Effector memory CD4-positive, alpha-beta T cell (primary cell): ENCODE results near the gene TM9SF3.

Experiments used
- DNase-seq, 3 donors: peaks; one replicate each; pipeline ENCODE4 v3.0.0-alpha.2; 2020
- H3K27ac ChIP-seq: 2 replicates; pipeline ENCODE4 v1.7.0; 2013; ENCODE audit warnings: mild to moderate bottlenecking, low read length, moderate library complexity; ENCODE audit not compliant: insufficient read depth, poor library complexity, severe bottlenecking
- H3K27me3 ChIP-seq: replicated peaks from 2 replicates; pipeline ENCODE4 v1.7.0; 2013; ENCODE audit warnings: mild to moderate bottlenecking, low read length; ENCODE audit not compliant: insufficient read depth, control insufficient read depth, poor library complexity, severe bottlenecking
- H3K36me3 ChIP-seq: 2 replicates; pipeline ENCODE4 v1.7.0; 2013; ENCODE audit warnings: mild to moderate bottlenecking, low read length, moderate library complexity; ENCODE audit not compliant: control insufficient read depth, insufficient read depth
- H3K4me1 ChIP-seq: 2 replicates; pipeline ENCODE4 v1.7.0; 2013; ENCODE audit warnings: low read length, mild to moderate bottlenecking; ENCODE audit not compliant: control insufficient read depth, insufficient read depth, poor library complexity, severe bottlenecking
- H3K4me3 ChIP-seq: 2 replicates; pipeline ENCODE4 v1.7.0; 2013; ENCODE audit warnings: low read length, low read depth, mild to moderate bottlenecking; ENCODE audit not compliant: insufficient read depth, poor library complexity, severe bottlenecking
- H3K9me3 ChIP-seq: 2 replicates; pipeline ENCODE4 v1.7.0; 2013; ENCODE audit warnings: mild to moderate bottlenecking, low read length, moderate library complexity; ENCODE audit not compliant: control insufficient read depth

Gene TM9SF3

GRCh38 chr10:96570983-96571964, 15.5 kb downstream of the TM9SF3 start:
- DNase-seq: no peak
- Histone ChIP-seq H3K27me3 (no peaks in the 10 kb centered on the region), H3K36me3 (peaks cover 9% of the 10 kb centered on the region), H3K4me1 (peaks cover 2% of the 10 kb centered on the region), H3K27ac (no peak overlapping the region), H3K4me3 (no peak overlapping the region), H3K9me3 (no peaks in the 10 kb centered on the region)

GRCh38 chr10:96570511-96570910, 16.3 kb downstream of the TM9SF3 start:
- Histone ChIP-seq H3K9me3 (no peaks in the 10 kb centered on the region), H3K27me3 (no peaks in the 10 kb centered on the region), H3K36me3 (peaks cover 8% of the 10 kb centered on the region), H3K4me3 (no peak overlapping the region), H3K27ac (no peak overlapping the region), H3K4me1 (peaks cover 4% of the 10 kb centered on the region)
- DNase-seq: no peak

- H3K4me1 ChIP-seq: peaks cover 4% of the 10 kb centered on the region
- H3K36me3 ChIP-seq: peaks cover 13% of the 10 kb centered on the region
- H3K4me3 ChIP-seq: no peak overlapping the region
- H3K9me3 ChIP-seq: no peaks in the 10 kb centered on the region
- DNase-seq: no peak
- H3K27ac ChIP-seq: no peak overlapping the region
- H3K27me3 ChIP-seq: no peaks in the 10 kb centered on the region
Measured at GRCh38 chr10:96568402-96568801, 18.4 kb downstream of the TM9SF3 start.

GRCh38 chr10:96565774-96566173, 21.0 kb downstream of the TM9SF3 start:
- H3K27me3 ChIP-seq: no peaks in the 10 kb centered on the region
- peaks cover 17% of the 10 kb centered on the region for H3K36me3 ChIP-seq

GRCh38 chr10:96560966-96561887, 25.6 kb downstream of the TM9SF3 start:
- H3K36me3 ChIP-seq: peaks cover 35% of the 10 kb centered on the region
- DNase-seq: no peak
- peaks cover 2% of the 10 kb centered on the region for H3K4me1 ChIP-seq
- H3K9me3 ChIP-seq: no peaks in the 10 kb centered on the region
- no peak overlapping the region for H3K4me3 ChIP-seq
- H3K27me3 ChIP-seq: no peaks in the 10 kb centered on the region
- H3K27ac ChIP-seq: no peak overlapping the region

More at GRCh38 chr10:96565774-96566173, 21.0 kb downstream of the TM9SF3 start:
- H3K9me3 ChIP-seq: no peaks in the 10 kb centered on the region
- no peak for DNase-seq
- H3K4me1 ChIP-seq: peaks cover 4% of the 10 kb centered on the region
- H3K27ac ChIP-seq: no peak overlapping the region
- H3K4me3 ChIP-seq: no peak overlapping the region

- no peak overlapping the region for H3K27ac ChIP-seq
- H3K4me3 ChIP-seq: no peak overlapping the region
- peaks cover 35% of the 10 kb centered on the region for H3K36me3 ChIP-seq
- no peak for DNase-seq
- no peaks in the 10 kb centered on the region for H3K4me1 ChIP-seq
- no peaks in the 10 kb centered on the region for H3K9me3 ChIP-seq
- H3K27me3 ChIP-seq: no peaks in the 10 kb centered on the region
Measured at GRCh38 chr10:96560489-96560888, 26.3 kb downstream of the TM9SF3 start.

GRCh38 chr10:96556003-96556402, 30.8 kb downstream of the TM9SF3 start:
- Histone ChIP-seq H3K4me1 (no peaks in the 10 kb centered on the region), H3K4me3 (no peak overlapping the region), H3K27ac (no peak overlapping the region), H3K9me3 (no peaks in the 10 kb centered on the region), H3K27me3 (no peaks in the 10 kb centered on the region), H3K36me3 (peaks cover 39% of the 10 kb centered on the region)
- DNase-seq: no peak

- H3K4me1 ChIP-seq: no peaks in the 10 kb centered on the region
- no peak for DNase-seq
- no peaks in the 10 kb centered on the region for H3K9me3 ChIP-seq
- H3K4me3 ChIP-seq: no peak overlapping the region
- H3K27ac ChIP-seq: no peak overlapping the region
- H3K36me3 ChIP-seq: peaks cover 44% of the 10 kb centered on the region
- no peaks in the 10 kb centered on the region for H3K27me3 ChIP-seq
Measured at GRCh38 chr10:96555330-96555729, 31.5 kb downstream of the TM9SF3 start.

GRCh38 chr10:96548589-96548988, 38.2 kb downstream of the TM9SF3 start:
- Histone ChIP-seq H3K27me3 (no peaks in the 10 kb centered on the region), H3K9me3 (no peaks in the 10 kb centered on the region), H3K27ac (no peak overlapping the region), H3K4me3 (no peak overlapping the region), H3K36me3 (peaks cover 43% of the 10 kb centered on the region), H3K4me1 (no peaks in the 10 kb centered on the region)
- no peak for DNase-seq
